Measurements from ENCODE around the gene MYL12A. TPM values are rescaled to one million over a fixed set of nuclear protein-coding genes. Genes with fewer than 3 reads are reported as not detected.

The MYL12A gene
- total and polyA plus RNA-seq, 2 experiments from 2014 or later, result 206 to 502 TPM

DNA sequence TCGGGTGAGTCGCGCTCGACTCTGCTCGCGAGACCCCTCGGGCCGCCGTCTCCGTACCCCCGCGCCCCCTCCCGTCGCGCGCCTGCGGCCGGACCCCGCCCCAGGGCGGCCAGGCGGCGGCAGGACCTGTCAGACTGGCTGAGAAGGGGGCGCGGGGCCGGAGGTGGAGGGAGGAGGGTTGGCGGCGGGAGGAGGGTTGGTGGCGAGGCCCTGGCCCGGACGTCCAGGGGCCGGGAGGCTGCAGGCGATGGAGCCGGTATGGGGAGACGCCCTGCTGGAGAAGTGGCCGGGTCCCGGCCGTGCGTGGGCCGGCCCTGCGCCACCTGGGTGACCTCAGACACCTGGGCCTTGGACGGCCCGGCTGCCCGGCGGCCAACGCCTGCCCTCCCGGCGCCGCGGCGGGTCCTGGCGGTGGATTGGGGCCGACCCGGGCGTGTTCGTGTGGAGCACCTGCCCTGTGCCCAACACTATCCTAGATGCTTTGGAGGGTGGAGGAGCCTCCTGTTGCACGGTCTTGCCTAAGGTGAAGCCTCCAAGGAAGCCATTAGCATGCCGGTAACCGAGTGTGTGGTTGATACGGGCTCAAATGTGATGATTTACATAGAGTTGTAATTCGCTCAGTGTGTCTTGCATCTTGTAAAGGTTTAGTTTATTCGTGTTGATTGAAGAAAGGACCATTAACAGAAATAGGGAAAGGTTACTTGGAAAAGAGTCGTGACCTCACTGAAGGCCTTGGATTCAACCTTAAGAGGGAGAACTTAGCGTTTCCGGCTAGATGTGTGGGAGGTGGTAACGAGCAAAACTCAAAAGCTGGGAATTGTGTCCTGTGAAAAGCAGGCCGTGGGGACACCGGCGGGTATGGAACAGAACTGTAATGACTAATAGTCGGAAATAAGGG lies 14.9 kb downstream of the MYL12A start:
- peaks cover 37% of the 10 kb centered on the region for H4K20me1 ChIP-seq (replicated peaks; ENCODE audit: insufficient read depth)
- Mint-ChIP-seq H3K4me1 (peaks cover 41% of the 10 kb centered on the region), H3K9me3 (no peaks in the 10 kb centered on the region), H3K27ac (peak overlapping the region; percentile 97), H3K4me3 (peak overlapping the region; percentile 94), H3K36me3 (ENCODE audit: low read depth) (peaks cover 9% of the 10 kb centered on the region), H3K27me3 (ENCODE audit: insufficient read depth, low read depth, poor library complexity) (peaks cover 6% of the 10 kb centered on the region)
- H3K27me3 ChIP-seq (ENCODE audit: insufficient read depth), result no peaks in the 10 kb centered on the region
- H2AFZ ChIP-seq, result no peak overlapping the region
- H3K36me3 ChIP-seq (ENCODE audit: insufficient read depth), result no peaks in the 10 kb centered on the region; the same call in 1 of the 2 replicates
- DNase-seq (ENCODE audit: low spot score) (peak; percentile 36), ATAC-seq (peak; percentile 51)
- 0 out of 2 replicates have a peak overlapping the region, but pooled peaks have one; percentile 58 for H3K27ac ChIP-seq (ENCODE audit: low read depth)
- no peaks in the 10 kb centered on the region for H3K9me2 ChIP-seq (ENCODE audit: insufficient read depth)
- peak overlapping the region; percentile 96 for H3K4me2 ChIP-seq
- peaks cover 51% of the 10 kb centered on the region for H3K79me2 ChIP-seq (replicated peaks; ENCODE audit: insufficient read depth)
- H3K4me1 ChIP-seq (ENCODE audit: insufficient read depth), result peaks cover 8% of the 10 kb centered on the region
- H3K4me3 ChIP-seq, result peak overlapping the region; percentile 96
- TF ChIP-seq EZH2phosphoT487 (IDR thresholded peaks at IDR 0.05; ENCODE audit: unreplicated experiment) (no peak), JUNB (IDR thresholded peaks at IDR 0.05; ENCODE audit: unreplicated experiment) (no peak), POLR2AphosphoS5 (IDR thresholded peaks at IDR 0.05; ENCODE audit: low read depth) (no peak), ZNF331 (CRISPR knock-in tag; IDR thresholded peaks at IDR 0.05; ENCODE audit: low read depth) (no peak), CREB1 (CRISPR knock-in tag; IDR thresholded peaks at IDR 0.05; ENCODE audit: low read depth) (no peak), CTCF (conservative IDR thresholded peaks at IDR 0.05; ENCODE audit: low read depth in 2 of 2) (no peak), NANOG (IDR thresholded peaks at IDR 0.05; ENCODE audit: borderline replicate concordance) (no peak), ETS1 (IDR thresholded peaks at IDR 0.05) (no peak)
- TF ChIP-seq, protein P1, sequence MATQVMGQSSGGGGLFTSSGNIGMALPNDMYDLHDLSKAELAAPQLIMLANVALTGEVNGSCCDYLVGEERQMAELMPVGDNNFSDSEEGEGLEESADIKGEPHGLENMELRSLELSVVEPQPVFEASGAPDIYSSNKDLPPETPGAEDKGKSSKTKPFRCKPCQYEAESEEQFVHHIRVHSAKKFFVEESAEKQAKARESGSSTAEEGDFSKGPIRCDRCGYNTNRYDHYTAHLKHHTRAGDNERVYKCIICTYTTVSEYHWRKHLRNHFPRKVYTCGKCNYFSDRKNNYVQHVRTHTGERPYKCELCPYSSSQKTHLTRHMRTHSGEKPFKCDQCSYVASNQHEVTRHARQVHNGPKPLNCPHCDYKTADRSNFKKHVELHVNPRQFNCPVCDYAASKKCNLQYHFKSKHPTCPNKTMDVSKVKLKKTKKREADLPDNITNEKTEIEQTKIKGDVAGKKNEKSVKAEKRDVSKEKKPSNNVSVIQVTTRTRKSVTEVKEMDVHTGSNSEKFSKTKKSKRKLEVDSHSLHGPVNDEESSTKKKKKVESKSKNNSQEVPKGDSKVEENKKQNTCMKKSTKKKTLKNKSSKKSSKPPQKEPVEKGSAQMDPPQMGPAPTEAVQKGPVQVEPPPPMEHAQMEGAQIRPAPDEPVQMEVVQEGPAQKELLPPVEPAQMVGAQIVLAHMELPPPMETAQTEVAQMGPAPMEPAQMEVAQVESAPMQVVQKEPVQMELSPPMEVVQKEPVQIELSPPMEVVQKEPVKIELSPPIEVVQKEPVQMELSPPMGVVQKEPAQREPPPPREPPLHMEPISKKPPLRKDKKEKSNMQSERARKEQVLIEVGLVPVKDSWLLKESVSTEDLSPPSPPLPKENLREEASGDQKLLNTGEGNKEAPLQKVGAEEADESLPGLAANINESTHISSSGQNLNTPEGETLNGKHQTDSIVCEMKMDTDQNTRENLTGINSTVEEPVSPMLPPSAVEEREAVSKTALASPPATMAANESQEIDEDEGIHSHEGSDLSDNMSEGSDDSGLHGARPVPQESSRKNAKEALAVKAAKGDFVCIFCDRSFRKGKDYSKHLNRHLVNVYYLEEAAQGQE (IDR thresholded peaks at IDR 0.05; ENCODE audit: unreplicated experiment), result no peak
- TF ChIP-seq, protein P2, sequence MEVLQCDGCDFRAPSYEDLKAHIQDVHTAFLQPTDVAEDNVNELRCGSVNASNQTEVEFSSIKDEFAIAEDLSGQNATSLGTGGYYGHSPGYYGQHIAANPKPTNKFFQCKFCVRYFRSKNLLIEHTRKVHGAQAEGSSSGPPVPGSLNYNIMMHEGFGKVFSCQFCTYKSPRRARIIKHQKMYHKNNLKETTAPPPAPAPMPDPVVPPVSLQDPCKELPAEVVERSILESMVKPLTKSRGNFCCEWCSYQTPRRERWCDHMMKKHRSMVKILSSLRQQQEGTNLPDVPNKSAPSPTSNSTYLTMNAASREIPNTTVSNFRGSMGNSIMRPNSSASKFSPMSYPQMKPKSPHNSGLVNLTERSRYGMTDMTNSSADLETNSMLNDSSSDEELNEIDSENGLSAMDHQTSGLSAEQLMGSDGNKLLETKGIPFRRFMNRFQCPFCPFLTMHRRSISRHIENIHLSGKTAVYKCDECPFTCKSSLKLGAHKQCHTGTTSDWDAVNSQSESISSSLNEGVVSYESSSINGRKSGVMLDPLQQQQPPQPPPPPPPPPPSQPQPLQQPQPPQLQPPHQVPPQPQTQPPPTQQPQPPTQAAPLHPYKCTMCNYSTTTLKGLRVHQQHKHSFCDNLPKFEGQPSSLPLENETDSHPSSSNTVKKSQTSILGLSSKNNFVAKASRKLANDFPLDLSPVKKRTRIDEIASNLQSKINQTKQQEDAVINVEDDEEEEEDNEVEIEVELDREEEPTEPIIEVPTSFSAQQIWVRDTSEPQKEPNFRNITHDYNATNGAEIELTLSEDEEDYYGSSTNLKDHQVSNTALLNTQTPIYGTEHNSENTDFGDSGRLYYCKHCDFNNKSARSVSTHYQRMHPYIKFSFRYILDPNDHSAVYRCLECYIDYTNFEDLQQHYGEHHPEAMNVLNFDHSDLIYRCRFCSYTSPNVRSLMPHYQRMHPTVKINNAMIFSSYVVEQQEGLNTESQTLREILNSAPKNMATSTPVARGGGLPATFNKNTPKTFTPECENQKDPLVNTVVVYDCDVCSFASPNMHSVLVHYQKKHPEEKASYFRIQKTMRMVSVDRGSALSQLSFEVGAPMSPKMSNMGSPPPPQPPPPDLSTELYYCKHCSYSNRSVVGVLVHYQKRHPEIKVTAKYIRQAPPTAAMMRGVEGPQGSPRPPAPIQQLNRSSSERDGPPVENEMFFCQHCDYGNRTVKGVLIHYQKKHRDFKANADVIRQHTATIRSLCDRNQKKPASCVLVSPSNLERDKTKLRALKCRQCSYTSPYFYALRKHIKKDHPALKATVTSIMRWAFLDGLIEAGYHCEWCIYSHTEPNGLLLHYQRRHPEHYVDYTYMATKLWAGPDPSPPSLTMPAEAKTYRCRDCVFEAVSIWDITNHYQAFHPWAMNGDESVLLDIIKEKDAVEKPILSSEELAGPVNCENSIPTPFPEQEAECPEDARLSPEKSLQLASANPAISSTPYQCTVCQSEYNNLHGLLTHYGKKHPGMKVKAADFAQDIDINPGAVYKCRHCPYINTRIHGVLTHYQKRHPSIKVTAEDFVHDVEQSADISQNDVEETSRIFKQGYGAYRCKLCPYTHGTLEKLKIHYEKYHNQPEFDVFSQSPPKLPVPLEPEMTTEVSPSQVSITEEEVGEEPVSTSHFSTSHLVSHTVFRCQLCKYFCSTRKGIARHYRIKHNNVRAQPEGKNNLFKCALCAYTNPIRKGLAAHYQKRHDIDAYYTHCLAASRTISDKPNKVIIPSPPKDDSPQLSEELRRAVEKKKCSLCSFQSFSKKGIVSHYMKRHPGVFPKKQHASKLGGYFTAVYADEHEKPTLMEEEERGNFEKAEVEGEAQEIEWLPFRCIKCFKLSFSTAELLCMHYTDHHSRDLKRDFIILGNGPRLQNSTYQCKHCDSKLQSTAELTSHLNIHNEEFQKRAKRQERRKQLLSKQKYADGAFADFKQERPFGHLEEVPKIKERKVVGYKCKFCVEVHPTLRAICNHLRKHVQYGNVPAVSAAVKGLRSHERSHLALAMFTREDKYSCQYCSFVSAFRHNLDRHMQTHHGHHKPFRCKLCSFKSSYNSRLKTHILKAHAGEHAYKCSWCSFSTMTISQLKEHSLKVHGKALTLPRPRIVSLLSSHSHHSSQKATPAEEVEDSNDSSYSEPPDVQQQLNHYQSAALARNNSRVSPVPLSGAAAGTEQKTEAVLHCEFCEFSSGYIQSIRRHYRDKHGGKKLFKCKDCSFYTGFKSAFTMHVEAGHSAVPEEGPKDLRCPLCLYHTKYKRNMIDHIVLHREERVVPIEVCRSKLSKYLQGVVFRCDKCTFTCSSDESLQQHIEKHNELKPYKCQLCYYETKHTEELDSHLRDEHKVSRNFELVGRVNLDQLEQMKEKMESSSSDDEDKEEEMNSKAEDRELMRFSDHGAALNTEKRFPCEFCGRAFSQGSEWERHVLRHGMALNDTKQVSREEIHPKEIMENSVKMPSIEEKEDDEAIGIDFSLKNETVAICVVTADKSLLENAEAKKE (CRISPR knock-in tag; IDR thresholded peaks at IDR 0.05), result no peak
- no peaks in the 10 kb centered on the region for H3F3A ChIP-seq (replicated peaks; ENCODE audit: low read depth)
